SJSA1 (cell line): ENCODE measurements around the gene SPOCK2. TPM values are rescaled to one million over a fixed set of nuclear protein-coding genes. Genes with fewer than 3 reads are reported as not detected.

ENCODE experiments used
- DNase-seq, 2 experiments: peaks; one replicate each; pipeline ENCODE4 v3.0.0-alpha.2; 2015 to 2020; ENCODE audit warnings: low spot score in 2 of 2, low read depth in 1 of 2
- H3K27ac ChIP-seq: fragments of 250-450 bp; sonication (Bioruptor Pico); 2 replicates; pipeline ENCODE4 v1.5.1; 2020; ENCODE audit warnings: mild to moderate bottlenecking, moderate library complexity
- H3K27me3 ChIP-seq: fragments of 250-450 bp; sonication (Bioruptor Pico); replicated peaks from 2 replicates; pipeline ENCODE4 v1.5.1; 2020; ENCODE audit warnings: mild to moderate bottlenecking, moderate library complexity
- H3K36me3 ChIP-seq: fragments of 250-450 bp; sonication (Bioruptor Pico); 2 replicates; pipeline ENCODE4 v1.5.1; 2020; ENCODE audit warnings: mild to moderate bottlenecking
- H3K4me1 ChIP-seq: fragments of 250-450 bp; sonication (Bioruptor Pico); replicated peaks from 2 replicates; pipeline ENCODE4 v1.6.1; 2021; ENCODE audit warnings: mild to moderate bottlenecking
- H3K4me3 ChIP-seq: fragments of 250-450 bp; sonication (Bioruptor Pico); 2 replicates; pipeline ENCODE4 v1.5.1; 2020; ENCODE audit warnings: mild to moderate bottlenecking
- H3K9me3 ChIP-seq: fragments of 250-450 bp; sonication (Bioruptor Pico); replicated peaks from 2 replicates; pipeline ENCODE4 v1.5.1; 2020; ENCODE audit warnings: mild to moderate bottlenecking
- total RNA-seq: library from RNA; depleted of rRNA; stranded (reverse); fragments of >200 nt; shearing (Covaris generic); gene quantifications from 2 replicates; pipeline ENCODE4 v1.2.3, GENCODE V29; 2014

The SPOCK2 gene
- total RNA-seq, 1 experiment from 2014 or later: not detected

GRCh38 chr10:72022228-72022627, 66.1 kb downstream of the SPOCK2 start:
- DNase-seq: no peak
- Histone ChIP-seq H3K27ac (no peak overlapping the region), H3K9me3 (no peaks in the 10 kb centered on the region), H3K4me3 (no peak overlapping the region), H3K36me3 (no peaks in the 10 kb centered on the region), H3K4me1 (peaks cover 16% of the 10 kb centered on the region), H3K27me3 (no peaks in the 10 kb centered on the region)

DNA sequence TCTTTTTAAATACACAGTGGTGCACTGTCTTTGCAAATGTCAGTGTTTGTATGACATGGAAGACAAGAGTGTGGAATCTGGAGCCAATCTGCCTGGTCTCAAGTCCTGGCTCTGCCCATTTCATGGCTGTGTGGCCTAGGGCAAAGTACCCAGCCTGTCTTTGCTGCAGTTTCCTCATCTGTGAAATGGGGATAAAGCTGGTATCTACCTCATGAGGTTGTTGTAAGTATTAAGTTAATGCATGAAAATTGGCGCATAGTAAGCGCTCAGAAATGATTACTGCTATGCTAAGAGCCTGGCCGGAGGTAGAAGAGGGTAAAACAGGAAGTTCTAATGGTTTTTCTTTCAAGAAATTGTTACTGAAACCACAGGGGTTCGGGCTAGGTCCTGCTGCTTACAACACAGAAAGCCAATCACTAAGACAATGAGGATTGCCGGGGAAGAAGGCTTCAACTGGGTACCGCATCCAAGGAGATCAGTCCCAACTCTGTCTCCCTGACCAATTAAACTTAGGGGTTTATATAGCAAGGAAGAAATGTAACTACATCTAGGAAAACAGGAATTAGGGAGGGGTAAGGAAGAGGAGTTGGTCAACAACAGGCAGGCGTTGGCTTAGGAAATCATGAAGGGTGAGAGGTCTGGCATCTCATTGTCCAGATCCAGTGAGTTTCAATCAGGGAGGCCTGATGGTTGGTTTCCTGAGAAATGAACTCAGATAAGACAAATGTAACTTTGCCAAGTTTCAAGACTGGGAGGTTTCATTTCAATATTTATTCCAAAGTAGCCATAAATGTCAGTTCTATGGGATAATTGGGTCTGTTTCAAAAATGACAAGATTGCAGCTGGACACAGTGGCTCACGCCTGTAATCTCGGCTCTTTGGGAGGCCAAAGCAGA, 67.2 kb downstream of the SPOCK2 start:
- Histone ChIP-seq H3K27me3 (no peaks in the 10 kb centered on the region), H3K27ac (no peak overlapping the region), H3K4me3 (no peak overlapping the region), H3K4me1 (peaks cover 10% of the 10 kb centered on the region), H3K36me3 (no peaks in the 10 kb centered on the region), H3K9me3 (no peaks in the 10 kb centered on the region)
- no peak for DNase-seq

GRCh38 chr10:72019085-72019876, 69.1 kb downstream of the SPOCK2 start:
- H3K9me3 ChIP-seq: no peaks in the 10 kb centered on the region
- no peaks in the 10 kb centered on the region for H3K36me3 ChIP-seq
- no peak for DNase-seq
- no peak overlapping the region for H3K27ac ChIP-seq
- H3K4me1 ChIP-seq: peaks cover 10% of the 10 kb centered on the region
- H3K27me3 ChIP-seq: no peaks in the 10 kb centered on the region
- H3K4me3 ChIP-seq: no peak overlapping the region

DNA sequence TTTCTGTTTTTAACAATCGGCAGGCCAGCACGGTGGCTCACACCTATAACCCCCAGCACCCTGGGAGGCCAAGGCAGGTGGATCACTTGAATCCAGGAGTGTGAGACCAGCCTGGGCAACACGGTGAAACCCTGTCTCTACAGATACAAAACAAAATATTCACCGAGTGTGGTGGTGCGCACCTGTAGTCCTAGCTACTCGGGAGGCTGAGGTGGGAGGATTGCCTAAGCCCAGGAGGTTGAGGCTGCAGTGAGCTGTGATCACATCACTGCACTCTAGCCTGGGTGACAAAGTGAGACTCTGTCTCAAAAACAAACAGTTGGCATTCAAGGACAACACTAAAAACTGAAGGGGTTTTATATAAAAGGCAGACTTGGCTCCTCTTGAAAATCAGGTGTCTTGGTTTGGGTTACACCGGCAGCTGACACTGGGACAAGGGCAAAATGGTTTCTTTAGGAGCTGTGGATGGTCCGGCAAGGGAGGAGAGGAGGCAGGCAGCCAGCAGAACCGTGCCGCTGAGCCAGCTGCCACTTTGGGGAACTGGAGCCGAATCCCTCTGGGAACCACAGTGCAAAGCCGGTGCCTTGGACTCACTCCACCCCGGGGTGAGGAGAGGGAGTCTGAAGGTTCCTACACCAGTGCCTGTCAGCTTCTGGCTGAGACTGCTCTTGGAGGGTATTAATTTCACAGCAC, 71.6 kb downstream of the SPOCK2 start:
- no peak overlapping the region for H3K27ac ChIP-seq
- peaks cover 10% of the 10 kb centered on the region for H3K4me1 ChIP-seq
- peaks cover 2% of the 10 kb centered on the region for H3K36me3 ChIP-seq
- DNase-seq: no peak
- H3K9me3 ChIP-seq: no peaks in the 10 kb centered on the region
- no peaks in the 10 kb centered on the region for H3K27me3 ChIP-seq
- H3K4me3 ChIP-seq: no peak overlapping the region

DNA sequence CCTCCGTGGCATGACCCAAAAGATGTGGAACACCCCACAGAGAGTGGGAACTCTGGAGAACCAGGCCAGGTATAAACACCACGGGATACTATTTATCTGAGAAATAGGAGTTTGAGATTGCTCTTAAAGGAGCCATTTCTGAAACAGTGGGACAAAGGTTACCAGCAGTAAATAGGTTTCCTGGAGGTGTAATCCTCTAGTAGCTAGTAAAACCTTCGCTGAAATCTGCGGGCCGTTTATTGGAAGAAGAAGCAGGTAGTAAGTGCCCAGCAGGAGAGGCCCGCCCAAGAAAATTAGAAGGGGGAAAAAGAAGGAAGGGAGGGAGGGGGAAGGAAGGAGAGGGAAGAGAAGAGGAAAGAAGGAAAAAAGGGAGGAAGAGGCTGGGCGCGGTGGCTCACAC, 72.5 kb downstream of the SPOCK2 start:
- no peak for DNase-seq
- Histone ChIP-seq H3K9me3 (no peaks in the 10 kb centered on the region), H3K27me3 (no peaks in the 10 kb centered on the region), H3K36me3 (peaks cover 6% of the 10 kb centered on the region), H3K4me1 (peaks cover 10% of the 10 kb centered on the region), H3K27ac (no peak overlapping the region), H3K4me3 (no peak overlapping the region)

DNA sequence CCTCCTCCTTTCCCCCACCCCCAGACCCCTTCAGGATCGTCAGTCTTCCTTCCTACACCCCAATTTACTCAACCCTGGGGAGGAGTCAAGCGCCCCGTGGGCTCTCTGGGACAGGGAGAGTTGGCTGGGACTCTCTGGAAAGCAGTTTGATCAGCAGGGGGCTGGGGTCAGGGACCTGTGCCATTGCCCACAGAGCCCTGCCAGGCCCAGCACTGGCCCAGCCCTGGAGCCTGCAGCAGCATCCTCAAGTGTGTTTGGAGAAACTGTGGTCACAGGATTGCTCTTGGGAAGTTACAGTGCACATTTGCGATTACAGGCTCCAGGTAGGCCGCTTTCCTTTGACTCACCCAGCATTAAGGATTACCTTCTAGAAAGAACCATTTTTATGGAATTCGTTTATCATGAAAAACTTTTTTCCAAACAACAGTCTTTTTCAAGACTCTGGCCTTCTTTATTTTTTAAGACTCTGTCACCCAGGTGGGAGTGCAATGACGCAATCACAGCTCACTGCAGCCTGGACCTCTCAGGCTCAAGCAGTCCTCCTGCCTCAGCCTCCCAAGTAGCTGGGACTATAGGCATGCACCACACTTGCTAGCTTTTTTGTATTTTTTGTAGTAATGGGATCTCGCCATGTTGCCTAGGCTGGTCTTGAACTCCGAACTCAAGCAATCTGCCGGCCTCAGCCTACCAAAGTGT, 73.4 kb downstream of the SPOCK2 start:
- H3K27ac ChIP-seq: no peak overlapping the region
- no peak overlapping the region for H3K4me3 ChIP-seq
- DNase-seq: no peak
- H3K36me3 ChIP-seq: peaks cover 15% of the 10 kb centered on the region
- peaks cover 11% of the 10 kb centered on the region for H3K4me1 ChIP-seq
- H3K27me3 ChIP-seq: no peaks in the 10 kb centered on the region
- H3K9me3 ChIP-seq: no peaks in the 10 kb centered on the region

- H3K4me1 ChIP-seq: peaks cover 18% of the 10 kb centered on the region
- H3K27ac ChIP-seq: no peak overlapping the region
- H3K4me3 ChIP-seq: no peak overlapping the region
- no peak for DNase-seq
- H3K27me3 ChIP-seq: no peaks in the 10 kb centered on the region
- H3K36me3 ChIP-seq: peaks cover 20% of the 10 kb centered on the region
- H3K9me3 ChIP-seq: no peaks in the 10 kb centered on the region
These were observed 74.2 kb downstream of the SPOCK2 start for GRCh38 chr10:72014197-72014596.

- Histone ChIP-seq H3K9me3 (no peaks in the 10 kb centered on the region), H3K27ac (no peak overlapping the region), H3K4me3 (no peak overlapping the region), H3K27me3 (no peaks in the 10 kb centered on the region), H3K36me3 (peaks cover 28% of the 10 kb centered on the region), H3K4me1 (peaks cover 19% of the 10 kb centered on the region)
- DNase-seq: no peak
These were observed 75.0 kb downstream of the SPOCK2 start for GRCh38 chr10:72013202-72013945.

DNA sequence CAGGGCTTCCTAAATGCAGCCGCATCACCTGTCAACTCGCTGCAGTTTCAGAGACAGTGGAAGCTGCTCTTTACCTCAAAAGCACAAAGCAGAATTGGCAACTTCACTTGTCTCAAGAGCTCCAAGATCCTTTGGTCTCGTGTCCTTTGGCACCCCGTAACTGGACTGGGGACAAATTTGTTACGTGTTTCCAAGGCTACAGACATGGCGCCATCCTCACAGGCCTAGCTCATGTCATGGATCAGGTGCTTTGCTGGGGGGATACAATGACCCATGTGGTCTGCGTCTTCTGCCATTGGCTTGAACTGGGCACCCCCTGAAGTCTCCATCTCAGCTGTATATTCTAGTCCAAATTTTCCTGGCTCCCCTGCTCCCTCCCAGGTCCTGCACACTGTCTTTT, 75.6 kb downstream of the SPOCK2 start:
- Histone ChIP-seq H3K27me3 (no peaks in the 10 kb centered on the region), H3K9me3 (no peaks in the 10 kb centered on the region), H3K4me1 (peaks cover 15% of the 10 kb centered on the region), H3K36me3 (peaks cover 34% of the 10 kb centered on the region), H3K4me3 (no peak overlapping the region), H3K27ac (no peak overlapping the region)
- DNase-seq: no peak

DNA sequence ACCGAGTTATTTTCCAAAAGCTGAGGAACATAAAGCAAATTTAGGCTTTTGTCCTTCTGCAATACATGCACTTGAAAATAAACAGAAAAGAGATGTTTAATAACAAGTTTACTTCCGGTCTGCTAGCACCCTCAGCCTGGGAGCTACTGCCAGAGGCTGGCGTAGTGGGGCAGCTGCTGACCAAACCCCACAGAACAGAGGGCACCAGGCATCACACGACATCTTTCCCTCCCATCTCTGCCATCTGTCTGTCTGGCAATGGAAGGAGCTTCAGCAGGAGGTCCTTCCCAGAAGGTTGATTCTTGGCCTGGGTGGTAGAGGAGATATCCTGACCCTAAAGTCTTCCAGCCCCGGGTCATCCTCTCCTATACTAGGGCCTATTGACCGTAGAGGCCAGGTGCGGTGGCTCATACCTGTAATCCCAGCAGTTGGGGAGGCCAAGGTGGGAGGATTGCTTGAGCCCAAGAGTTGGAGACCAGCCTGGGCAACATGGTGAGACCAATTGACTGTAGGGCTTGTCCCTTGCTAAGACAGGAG, 76.3 kb downstream of the SPOCK2 start:
- DNase-seq: no peak
- H3K4me3 ChIP-seq: no peak overlapping the region
- H3K36me3 ChIP-seq: peaks cover 41% of the 10 kb centered on the region
- peaks cover 9% of the 10 kb centered on the region for H3K4me1 ChIP-seq
- H3K27ac ChIP-seq: no peak overlapping the region
- H3K27me3 ChIP-seq: no peaks in the 10 kb centered on the region
- no peaks in the 10 kb centered on the region for H3K9me3 ChIP-seq

DNA sequence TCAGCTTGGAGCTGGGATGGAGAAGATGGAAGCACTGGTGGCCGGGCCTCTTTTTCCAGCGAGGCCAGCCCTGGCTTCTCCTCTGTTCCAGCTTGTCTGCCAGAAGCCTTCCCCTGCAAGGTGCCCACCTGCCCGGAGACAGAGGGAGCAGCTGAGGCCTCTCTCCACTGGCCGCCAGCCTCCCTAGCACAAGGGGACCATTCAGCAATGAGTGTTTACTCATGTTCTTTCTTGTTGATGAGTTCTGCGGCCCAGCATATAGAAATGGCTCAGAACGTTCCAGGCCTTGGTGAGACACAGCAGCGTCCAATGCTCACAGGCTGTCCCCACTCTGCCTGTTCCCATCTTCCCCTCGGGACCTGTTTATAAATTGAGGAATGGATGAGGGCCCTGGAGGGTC, 76.9 kb downstream of the SPOCK2 start:
- H3K4me3 ChIP-seq: no peak overlapping the region
- no peaks in the 10 kb centered on the region for H3K9me3 ChIP-seq
- no peaks in the 10 kb centered on the region for H3K27me3 ChIP-seq
- H3K4me1 ChIP-seq: peaks cover 9% of the 10 kb centered on the region
- DNase-seq: no peak
- H3K27ac ChIP-seq: no peak overlapping the region
- peaks cover 45% of the 10 kb centered on the region for H3K36me3 ChIP-seq

DNA sequence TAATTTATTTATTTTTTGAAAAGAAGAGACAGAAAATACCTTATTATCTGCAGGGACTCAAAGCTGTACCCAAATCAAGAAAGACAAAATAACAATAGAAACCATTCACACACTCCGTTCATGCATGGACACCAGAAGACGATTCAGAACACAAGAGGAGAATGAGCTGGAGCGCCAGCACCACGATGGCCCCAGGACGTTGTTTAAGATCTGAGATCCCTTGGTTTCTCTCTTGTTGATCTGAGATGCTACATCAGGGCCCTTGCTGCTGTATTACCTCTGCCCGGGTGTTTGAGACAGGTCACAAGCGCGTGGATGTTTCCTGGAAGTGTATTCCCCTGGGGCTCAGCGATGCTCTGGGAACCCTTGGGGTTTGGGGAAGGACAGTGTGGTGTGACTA, 77.3 kb downstream of the SPOCK2 start:
- Histone ChIP-seq H3K9me3 (no peaks in the 10 kb centered on the region), H3K4me1 (peaks cover 9% of the 10 kb centered on the region), H3K27me3 (no peaks in the 10 kb centered on the region), H3K27ac (no peak overlapping the region), H3K36me3 (peaks cover 50% of the 10 kb centered on the region), H3K4me3 (no peak overlapping the region)
- no peak for DNase-seq
